ENCODE data around the gene ENOX1.

- TF ChIP-seq CTCF (IDR thresholded peaks at IDR 0.05) (no peak), POLR2AphosphoS5 (IDR thresholded peaks at IDR 0.05) (no peak), POLR2A (IDR thresholded peaks at IDR 0.05) (no peak)
Measured at GRCh38 chr13:43300865-43301264, 485.9 kb downstream of the ENOX1 start.
